Suppressor macrophage (primary cell): ENCODE data around the gene ASPHD2.

Experiments used
- DNase-seq, 4 experiments: peaks; one replicate each; pipeline ENCODE4 v3.0.0-alpha.2; 2020 to 2022

Gene ASPHD2

GRCh38 chr22:26446808-26447515 is 17.9 kb downstream of the ASPHD2 start:
- DNase-seq: no peak

GRCh38 chr22:26447584-26448329 is 18.7 kb downstream of the ASPHD2 start:
- no peak for DNase-seq

- DNase-seq: no peak
Measured at GRCh38 chr22:26448334-26448733, 19.3 kb downstream of the ASPHD2 start.

GRCh38 chr22:26448941-26449340 is 19.9 kb downstream of the ASPHD2 start:
- DNase-seq: no peak

- DNase-seq: no peak
Measured at GRCh38 chr22:26450453-26451185, 21.6 kb downstream of the ASPHD2 start.

- no peak for DNase-seq
Measured at GRCh38 chr22:26452236-26453016, 23.4 kb downstream of the ASPHD2 start.

- no peak for DNase-seq
Measured at GRCh38 chr22:26453216-26453615, 24.2 kb downstream of the ASPHD2 start.

GRCh38 chr22:26453812-26454500 is 24.9 kb downstream of the ASPHD2 start:
- no peak for DNase-seq

- no peak for DNase-seq
Measured at GRCh38 chr22:26457661-26458272, 28.7 kb downstream of the ASPHD2 start.

GRCh38 chr22:26460202-26460601 is 31.1 kb downstream of the ASPHD2 start:
- DNase-seq: no peak

GRCh38 chr22:26461188-26461810 is 32.2 kb downstream of the ASPHD2 start:
- peak; percentile 44 to 74 (median 60) for DNase-seq

GRCh38 chr22:26462051-26462450 is 33.0 kb downstream of the ASPHD2 start:
- no peak for DNase-seq

GRCh38 chr22:26462641-26463040 is 33.6 kb downstream of the ASPHD2 start:
- no peak for DNase-seq

GRCh38 chr22:26463101-26463661 is 34.1 kb downstream of the ASPHD2 start:
- peak in 1 of 4 experiments; percentile 16 for DNase-seq

- DNase-seq: peak in 3 of 4 experiments; percentile 31 to 36 (median 36)
Measured at GRCh38 chr22:26463688-26464087, 34.6 kb downstream of the ASPHD2 start.

GRCh38 chr22:26464312-26464711 is 35.3 kb downstream of the ASPHD2 start:
- DNase-seq: no peak

- no peak for DNase-seq
Measured at GRCh38 chr22:26466196-26466595, 37.1 kb downstream of the ASPHD2 start.

- DNase-seq: no peak
Measured at GRCh38 chr22:26470807-26471206, 41.7 kb downstream of the ASPHD2 start.

- no peak for DNase-seq
Measured at GRCh38 chr22:26471522-26471921, 42.5 kb downstream of the ASPHD2 start.

- DNase-seq: peak; percentile 15 to 73 (median 54)
Measured at GRCh38 chr22:26474682-26475081, 45.6 kb downstream of the ASPHD2 start.
